Gastrocnemius medialis (tissue), 4 donors: Measurements from ENCODE around the gene WSCD1.

Experiments
- POLR2A ChIP-seq, 2 donors: fragments of 450-650 bp; IDR thresholded peaks; one replicate each; pipeline ENCODE4 v1.6.1; 2017; ENCODE audit warnings: antibody characterized with exemption in 2 of 2, mild to moderate bottlenecking in 2 of 2, moderate library complexity in 2 of 2
- TF ChIP-seq, protein P1 (sequence below), 5 experiments: fragments of 450-650 bp in 3 of 5; fragments of 200-600 bp in 2 of 5; sonication (generic) in 2 of 5; IDR thresholded peaks in 4 of 5; conservative IDR thresholded peaks in 1 of 5; 1 replicate in 4 of 5; 2 replicates in 1 of 5; pipeline ENCODE4 v1.5.1; 2016 to 2019; ENCODE audit warnings: antibody characterized with exemption in 5 of 5, mild to moderate bottlenecking in 3 of 5, moderate library complexity in 3 of 5

- no peak for TF ChIP-seq POLR2A (IDR thresholded peaks at IDR 0.05)
- TF ChIP-seq, protein P1, sequence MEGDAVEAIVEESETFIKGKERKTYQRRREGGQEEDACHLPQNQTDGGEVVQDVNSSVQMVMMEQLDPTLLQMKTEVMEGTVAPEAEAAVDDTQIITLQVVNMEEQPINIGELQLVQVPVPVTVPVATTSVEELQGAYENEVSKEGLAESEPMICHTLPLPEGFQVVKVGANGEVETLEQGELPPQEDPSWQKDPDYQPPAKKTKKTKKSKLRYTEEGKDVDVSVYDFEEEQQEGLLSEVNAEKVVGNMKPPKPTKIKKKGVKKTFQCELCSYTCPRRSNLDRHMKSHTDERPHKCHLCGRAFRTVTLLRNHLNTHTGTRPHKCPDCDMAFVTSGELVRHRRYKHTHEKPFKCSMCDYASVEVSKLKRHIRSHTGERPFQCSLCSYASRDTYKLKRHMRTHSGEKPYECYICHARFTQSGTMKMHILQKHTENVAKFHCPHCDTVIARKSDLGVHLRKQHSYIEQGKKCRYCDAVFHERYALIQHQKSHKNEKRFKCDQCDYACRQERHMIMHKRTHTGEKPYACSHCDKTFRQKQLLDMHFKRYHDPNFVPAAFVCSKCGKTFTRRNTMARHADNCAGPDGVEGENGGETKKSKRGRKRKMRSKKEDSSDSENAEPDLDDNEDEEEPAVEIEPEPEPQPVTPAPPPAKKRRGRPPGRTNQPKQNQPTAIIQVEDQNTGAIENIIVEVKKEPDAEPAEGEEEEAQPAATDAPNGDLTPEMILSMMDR (IDR thresholded peaks at IDR 0.05 in 4 of 5, conservative IDR thresholded peaks at IDR 0.05 in 1 of 5), result no peak
Observed at GRCh38 chr17:6138761-6139446, 68.7 kb downstream of the WSCD1 start.
